Activated CD8-positive, alpha-beta memory T cell treated with anti-CD3 and anti-CD28 coated beads, Interleukin-2, amount 50 U/mL, for 1 hour (primary cell): Measurements from ENCODE around the gene CENPL.
A peak's percentile ranks its signal among the peaks of the same experiment; 100 is the strongest.
"Not testable (repeated sequence)": the region's sequence is repeated elsewhere in the genome, so short reads cannot be mapped to it uniquely, and the experiment has no call there.

Source experiments
- DNase-seq: peaks from one replicate; pipeline ENCODE4 v3.0.0-alpha.2; 2020; ENCODE audit errors: extremely low read depth

CENPL gene, protein sequence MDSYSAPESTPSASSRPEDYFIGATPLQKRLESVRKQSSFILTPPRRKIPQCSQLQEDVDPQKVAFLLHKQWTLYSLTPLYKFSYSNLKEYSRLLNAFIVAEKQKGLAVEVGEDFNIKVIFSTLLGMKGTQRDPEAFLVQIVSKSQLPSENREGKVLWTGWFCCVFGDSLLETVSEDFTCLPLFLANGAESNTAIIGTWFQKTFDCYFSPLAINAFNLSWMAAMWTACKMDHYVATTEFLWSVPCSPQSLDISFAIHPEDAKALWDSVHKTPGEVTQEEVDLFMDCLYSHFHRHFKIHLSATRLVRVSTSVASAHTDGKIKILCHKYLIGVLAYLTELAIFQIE

DNA sequence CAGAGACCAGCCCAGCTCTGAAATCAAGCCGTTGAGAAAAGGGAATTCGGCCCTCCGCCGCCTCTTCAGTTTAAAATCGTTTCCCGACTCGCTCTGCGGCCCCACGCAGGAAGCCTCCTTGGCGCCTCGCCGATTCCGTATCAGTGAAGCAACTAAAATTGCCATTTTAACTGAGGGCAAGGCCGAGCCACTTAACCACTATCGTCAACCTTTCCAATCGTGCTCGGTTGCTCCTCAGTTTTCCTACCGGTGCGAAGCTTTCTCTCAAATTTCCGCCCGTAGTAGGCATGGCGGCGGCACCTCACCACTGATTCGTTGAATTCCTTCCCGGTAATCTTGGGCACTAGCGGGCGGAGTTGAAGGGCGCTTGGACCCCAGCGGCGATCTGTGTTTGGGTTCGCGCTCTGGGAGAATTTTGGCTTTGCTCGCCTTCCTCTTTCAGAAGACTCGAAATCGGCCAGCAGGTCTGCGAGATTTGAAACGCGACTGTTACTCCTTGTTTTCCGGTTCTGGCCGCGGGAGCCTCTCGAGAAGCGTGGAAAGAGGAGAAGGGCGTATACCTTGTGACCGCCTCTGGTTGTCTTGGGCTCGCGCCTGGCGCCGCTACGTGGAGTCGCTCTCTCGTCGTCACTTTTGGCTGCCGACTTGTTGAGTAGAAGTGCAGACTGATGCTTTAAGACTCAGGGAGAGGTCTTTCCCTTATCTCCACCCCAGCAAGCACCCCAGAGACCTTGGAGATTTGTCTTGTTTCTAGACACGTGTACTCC is at the start of gene CENPL, which contains the start of gene DARS2:
Gene CENPL (minus strand): TSS at position 569 of the 767 bp plus-strand sequence. CDS start 13,584 bp downstream, outside the sequence.
Gene DARS2 (plus strand): TSS at position 359 of the 767 bp plus-strand sequence. CDS start 557 bp downstream, outside the sequence.
- DNase-seq, result peak; percentile 77

DNA sequence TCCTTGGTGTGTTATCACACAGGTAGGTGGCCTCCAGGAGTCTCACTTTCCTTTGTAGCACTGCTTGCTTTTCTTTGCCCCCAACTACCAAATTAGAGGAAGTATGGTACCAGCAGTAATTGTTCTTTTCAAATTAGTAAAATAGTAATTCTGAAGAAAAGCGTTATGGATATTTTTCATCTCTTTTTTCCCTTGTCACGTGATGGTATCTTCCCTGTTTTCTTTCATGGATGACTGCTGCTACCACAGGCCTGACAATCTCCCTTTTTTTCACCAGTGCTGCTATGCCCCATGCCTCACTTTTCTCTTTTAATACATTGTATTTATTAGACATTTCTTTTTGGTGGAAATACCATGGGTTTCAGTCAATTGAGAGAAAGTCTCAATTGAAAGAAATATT is 46.8 kb upstream of the CENPL start:
- no peak for DNase-seq

- no peak for DNase-seq
These were observed 46.4 kb upstream of the CENPL start for GRCh38 chr1:173871091-173871490.

- DNase-seq, result no peak
These were observed 45.8 kb upstream of the CENPL start for GRCh38 chr1:173870252-173871075.

DNA sequence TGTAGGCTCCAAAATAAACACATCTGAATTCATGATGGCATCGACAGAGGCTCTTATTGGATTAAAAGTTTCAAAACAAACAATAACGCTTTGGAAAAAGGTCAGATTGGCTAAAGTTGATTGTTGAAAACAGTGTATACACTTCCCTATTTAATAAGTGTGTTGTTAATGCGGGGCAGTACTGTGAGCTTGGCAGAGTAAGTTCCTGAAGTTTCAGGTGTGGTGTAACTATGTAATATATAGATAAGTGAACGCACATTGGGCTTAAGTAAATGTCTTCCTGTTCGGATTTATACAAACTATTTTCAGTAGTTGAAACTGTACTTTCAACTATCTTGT is 44.3 kb upstream of the CENPL start:
- DNase-seq, result no peak

DNA sequence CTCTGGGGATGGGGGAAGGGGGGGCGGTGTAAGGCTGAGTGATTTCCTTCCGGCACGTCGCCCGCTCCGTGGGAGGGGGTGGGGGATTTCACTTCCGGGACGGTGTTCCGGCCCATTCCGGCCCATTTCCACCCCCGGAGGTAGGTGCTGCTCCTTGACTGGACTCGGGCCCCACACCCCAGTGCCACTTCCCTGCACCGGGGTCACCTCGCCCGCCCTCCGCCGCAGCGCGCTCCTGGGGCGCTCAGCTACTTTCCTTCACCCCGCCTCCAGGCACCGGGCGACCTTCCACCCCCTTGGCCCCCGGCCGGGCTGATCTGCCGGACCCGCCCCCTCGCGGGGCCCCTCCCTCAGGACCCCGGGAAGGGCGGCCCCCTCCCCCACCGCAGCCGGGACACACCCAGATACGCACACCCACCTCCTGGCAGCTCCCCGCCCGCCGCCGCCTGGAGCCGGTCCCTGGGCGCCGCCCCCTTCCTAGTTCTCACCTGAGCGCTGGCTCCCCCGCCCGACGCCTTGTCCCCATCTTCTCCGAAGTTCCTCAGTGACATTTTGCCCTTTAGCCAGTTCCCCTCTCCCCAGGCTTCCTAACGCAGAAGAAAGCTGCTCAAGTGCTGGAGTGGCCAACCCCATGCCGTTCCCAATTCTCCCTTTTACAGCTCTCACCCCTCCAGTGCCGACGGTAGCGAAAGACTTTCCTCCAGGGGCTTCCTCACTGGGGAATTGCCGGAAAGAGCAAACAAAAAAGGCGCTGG is 43.8 kb upstream of the CENPL start, which contains the start of gene ZBTB37:
Gene ZBTB37 (plus strand): TSS at position 115 of the 755 bp plus-strand sequence. CDS start 1,846 bp downstream, outside the sequence.
- peak; percentile 64 for DNase-seq

DNA sequence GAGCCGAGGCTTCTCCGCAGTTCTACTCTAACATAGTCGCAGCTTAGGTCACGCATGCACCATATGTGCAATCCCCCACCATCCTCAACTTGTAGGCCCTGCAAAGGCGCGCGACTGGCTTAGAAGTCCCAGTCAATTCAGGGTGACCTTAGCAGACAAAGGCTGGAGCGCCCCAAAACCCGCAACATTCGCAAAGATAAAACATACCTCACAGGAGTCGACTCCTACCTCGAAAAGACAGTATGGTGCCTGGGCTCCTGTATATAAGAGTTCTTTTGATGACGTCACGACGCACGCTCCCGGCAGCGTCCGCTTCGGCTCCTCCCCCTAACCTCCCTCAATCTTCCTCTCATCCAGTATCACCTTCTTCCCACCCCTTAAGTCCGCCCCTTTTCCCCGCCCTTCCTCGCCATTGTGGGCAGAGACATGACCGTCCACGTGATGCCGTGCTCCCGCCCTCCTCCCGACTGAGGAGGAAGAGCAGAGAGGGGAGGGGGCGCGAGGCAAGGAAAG is 43.1 kb upstream of the CENPL start, which contains the start of gene GAS5:
Gene GAS5 (minus strand): TSS at position 237 of the 513 bp plus-strand sequence.
- peak; percentile 99 for DNase-seq

DNA sequence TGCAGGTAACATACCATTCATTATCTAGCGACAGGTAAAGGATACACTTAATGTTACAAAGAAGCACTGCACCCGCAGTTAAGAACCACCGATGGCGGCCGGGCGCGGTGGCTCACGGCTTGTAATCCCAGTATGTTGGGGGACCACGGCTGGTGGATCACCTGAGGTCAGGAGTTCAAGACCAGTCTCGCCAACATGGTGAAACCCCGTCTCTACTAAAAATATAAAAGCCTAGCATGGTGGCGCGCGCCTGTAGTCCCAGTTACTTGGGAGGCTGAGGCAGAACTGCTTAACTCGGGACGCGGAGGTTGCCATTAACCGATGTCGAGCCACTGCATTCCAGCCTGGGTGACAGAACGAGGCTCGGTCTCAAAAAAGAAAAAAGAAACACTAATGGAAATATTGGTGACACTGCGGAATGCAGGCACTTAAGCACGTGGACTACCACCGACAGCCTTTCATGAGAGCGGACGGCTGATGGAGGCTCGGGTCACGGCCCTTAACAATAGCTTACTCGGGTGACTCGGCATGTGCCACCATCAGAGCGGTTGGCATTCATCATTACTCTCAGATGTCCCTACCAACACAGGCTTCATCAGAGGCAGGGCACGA is 42.6 kb upstream of the CENPL start:
- no peak for DNase-seq

DNA sequence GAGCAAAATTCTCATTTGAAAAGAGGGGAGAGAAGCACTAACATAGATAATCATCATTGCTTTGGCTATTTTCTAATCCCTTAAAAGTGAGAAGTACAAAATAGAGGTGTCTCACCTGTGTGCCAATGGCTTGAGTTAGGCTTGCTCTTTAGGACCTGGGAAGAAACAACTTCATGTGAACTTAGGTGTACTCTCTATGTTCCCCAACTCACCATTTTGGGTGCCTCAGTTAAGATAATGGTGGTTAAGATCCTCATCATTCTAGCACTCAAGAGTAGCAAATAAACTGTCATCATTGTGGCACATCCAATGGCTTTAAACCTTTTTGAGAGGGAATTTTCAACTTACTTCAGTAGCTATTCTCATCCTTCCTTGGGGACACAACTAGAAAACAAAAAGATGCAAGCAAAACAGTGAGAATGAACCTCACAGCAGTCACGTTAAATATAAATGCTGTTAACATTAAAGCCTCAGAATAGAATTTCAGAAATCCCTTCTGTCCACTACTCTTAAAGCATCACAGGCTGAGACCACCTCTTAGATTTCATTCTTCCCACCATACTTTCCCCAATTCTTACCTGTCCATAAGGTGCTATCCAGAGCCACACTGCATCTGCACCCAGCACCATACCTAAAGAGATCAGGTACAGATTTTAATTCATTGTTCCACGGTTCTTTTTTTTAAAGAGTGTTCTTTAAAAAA is 41.9 kb upstream of the CENPL start:
- DNase-seq, result no peak

GRCh38 chr1:173865468-173866164 is 40.9 kb upstream of the CENPL start:
- no peak for DNase-seq

DNA sequence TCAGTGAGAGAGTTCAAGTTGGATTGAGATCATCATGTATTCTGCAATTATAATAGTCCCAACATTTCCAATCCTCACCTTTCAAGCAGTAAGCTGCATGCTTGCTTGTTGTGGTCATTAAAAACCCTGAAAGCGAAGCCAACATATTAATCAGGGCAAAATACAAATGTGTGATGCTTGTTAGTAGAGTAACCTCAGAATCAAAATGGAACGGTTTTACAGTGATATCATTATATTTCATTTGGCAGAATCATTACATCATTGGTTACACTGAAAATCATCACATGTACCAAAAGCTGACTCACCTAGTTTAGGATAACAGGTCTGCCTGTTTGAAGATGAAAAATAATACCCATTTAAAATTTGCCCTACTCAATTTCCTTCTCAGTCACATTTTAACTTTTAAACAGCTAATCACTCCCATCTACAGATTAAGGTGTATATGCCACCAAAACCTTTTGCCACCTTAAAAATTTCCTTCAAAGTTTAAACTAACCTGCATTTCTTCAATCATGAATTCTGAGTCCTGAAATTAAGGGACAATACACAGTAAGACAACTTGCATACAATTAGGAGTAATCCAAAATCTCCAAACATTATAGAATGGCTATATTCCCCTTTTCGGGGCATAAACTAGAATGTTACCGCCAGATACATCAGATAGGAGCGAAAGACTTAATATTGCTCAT is 39.6 kb upstream of the CENPL start:
- no peak for DNase-seq

DNA sequence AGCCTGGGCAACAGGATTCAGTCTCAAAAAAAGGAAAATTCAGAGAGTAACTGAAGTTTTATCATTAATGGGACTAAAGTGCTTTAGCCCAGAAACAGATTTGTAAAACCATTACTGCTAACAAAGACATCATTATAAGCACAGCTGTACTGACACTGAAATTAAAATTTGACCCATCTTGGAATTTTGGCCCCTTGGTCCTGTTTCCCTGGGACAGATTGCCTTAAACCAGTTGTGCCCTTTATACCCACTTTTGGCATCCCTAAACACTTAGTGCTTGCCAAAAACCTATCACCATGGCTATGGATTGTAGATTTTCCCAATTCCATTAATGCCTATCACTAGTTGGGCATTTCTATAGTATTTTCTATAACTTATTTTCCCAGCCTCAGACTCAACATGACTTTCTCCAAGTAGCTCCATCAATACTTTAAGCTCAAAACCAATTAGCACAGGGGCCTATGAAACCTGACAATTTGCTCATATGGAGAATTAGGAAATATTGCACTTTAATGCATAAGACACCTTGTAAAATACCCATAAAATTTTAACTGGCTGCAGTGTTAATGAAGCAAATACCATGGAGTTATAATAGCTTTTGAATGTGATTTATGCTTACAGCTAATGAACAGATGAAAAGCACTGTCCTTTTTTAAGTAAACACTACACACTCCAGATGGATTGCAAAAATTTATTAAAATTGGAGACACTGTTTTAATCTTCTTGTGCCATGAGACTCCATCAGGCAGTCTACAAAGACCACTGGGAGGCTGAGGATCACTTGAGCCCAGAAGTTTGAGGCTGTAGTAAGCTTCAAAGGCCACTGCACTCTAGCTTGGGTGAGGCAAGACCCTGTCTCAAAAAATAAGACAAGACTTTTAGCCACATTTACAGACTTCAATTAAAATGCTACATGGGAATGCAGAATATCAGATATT is 38.8 kb upstream of the CENPL start:
- DNase-seq, result no peak

DNA sequence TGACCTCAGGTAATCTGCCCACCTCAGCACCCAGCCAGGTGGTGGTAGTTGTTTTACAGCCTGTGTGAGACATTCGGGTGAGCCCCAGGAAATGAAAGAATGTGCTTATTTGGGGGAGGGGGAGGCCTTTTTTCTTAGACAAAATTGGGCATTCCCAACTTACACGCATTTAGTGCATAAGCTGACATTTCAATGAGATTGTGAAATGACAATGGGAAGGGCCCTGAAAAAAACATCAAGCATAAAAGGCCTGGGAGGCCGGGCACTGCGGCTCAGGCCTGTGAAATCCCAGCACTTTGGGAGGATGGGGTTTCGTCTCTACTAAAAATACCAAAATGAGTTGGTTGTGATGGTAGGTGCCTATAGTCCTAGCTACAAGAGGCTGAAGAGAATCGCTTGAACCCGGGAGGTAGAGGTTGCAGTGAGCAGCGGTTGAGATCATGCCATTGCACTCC is 38.1 kb upstream of the CENPL start:
- no peak for DNase-seq

DNA sequence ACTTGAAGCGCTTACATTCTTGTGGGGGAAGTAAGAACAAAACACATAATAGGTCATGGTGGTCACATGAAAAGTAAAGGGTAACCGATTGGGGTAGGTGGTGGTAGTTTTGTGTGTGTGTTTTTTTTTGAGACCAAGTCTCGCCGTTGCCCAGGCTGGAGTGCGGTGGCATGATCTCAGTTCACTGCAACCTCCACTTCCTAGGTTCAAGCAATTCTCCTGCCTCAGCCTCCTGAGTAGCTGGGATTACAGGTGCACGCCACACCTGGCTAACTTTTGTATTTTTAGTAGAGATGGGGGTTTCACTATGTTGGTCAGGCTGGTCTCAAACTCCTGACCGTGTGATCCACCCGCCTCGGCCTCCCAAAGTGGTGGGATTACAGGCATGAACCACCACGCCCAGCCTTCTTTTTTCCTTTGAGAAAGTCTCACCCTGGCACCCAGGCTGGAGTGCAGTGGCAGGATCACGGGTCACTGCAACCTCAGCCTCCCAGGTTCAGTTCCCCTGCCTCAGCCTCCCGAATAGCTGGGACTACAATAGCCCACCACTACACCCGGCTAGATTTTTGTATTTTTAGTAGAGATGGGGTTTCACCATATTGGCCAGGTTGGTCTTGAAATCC is 37.6 kb upstream of the CENPL start:
- not testable (repeated sequence) for DNase-seq

DNA sequence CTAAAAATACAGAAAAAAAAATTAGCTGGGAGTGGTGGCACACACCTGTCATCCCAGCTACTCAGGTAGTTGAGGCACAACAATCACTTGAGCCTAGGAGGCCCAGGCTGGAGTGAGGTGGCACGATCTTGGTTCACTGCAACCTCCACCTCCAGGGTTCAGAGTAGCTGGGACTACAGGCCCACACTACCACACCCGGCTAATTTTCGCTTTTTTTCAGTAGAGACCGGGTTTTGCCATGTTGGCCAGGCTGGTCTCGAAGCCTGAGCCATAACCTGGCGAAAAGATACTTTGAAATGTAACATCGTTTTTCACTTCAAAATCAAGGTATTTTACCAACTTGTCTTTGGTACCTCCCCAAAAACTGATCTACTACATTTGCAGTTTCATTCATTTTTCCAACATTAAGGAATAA is 37.1 kb upstream of the CENPL start:
- no peak for DNase-seq

- DNase-seq, result no peak
These were observed 35.4 kb upstream of the CENPL start for GRCh38 chr1:173860065-173860464.

GRCh38 chr1:173859547-173859946 is 34.9 kb upstream of the CENPL start:
- DNase-seq, result not testable (repeated sequence)
